Colonic mucosa (tissue), 4 donors: ENCODE results near the gene LPXN. TPM values are rescaled to one million over a fixed set of nuclear protein-coding genes. Genes with fewer than 3 reads are reported as not detected.

ENCODE experiments used
- DNase-seq: peaks from one replicate; pipeline ENCODE4 v3.0.0-alpha.2; 2020
- H3K27ac ChIP-seq: fragments of 200-600 bp; one replicate; pipeline ENCODE4 v1.8.0; 2021
- H3K27me3 ChIP-seq: fragments of 200-600 bp; one replicate; pipeline ENCODE4 v1.8.0; 2021
- H3K36me3 ChIP-seq: fragments of 200-600 bp; one replicate; pipeline ENCODE4 v1.8.0; 2021
- H3K4me1 ChIP-seq: fragments of 200-600 bp; one replicate; pipeline ENCODE4 v1.8.0; 2021; ENCODE audit warnings: mild to moderate bottlenecking
- H3K4me3 ChIP-seq: fragments of 200-600 bp; one replicate; pipeline ENCODE4 v1.8.0; 2021
- H3K9ac ChIP-seq, 2 donors: one replicate each; pipeline ENCODE4 v1.7.0; 2013; ENCODE audit warnings: control low read depth in 2 of 2, low read depth in 2 of 2, low read length in 2 of 2
- H3K9me3 ChIP-seq: fragments of 200-600 bp; one replicate; pipeline ENCODE4 v1.8.0; 2021
- intact Hi-C: fragments of 100-400 bp; cut with DNase I; formaldehyde crosslinking; loops from one replicate; pipeline ENCODE4 v1.14.1; 2022
- total RNA-seq, 2 donors: library from RNA; stranded (reverse); fragmentation: NEBNext Ultra II Directional in 1 of 2; extraction: Animal tissue kit (Norgen Biotek cat#: 25700) in 1 of 2; gene quantifications; one replicate each; pipeline ENCODE4 v1.2.1, GENCODE V29; 2021
- TF ChIP-seq, protein P1 (sequence below): fragments of 200-600 bp; IDR thresholded peaks from one replicate; pipeline ENCODE4 v1.8.0; 2022; ENCODE audit warnings: antibody characterized with exemption, mild to moderate bottlenecking
- donor health status: healthy.
- donor health status: DM: no; HTN: no; CAD: no.
- donor health status: DM: no; HTN: no; CAD: no.

The LPXN gene
- total RNA-seq, 2 donors from 2014 or later: 7.8 to 10.0 TPM

DNA sequence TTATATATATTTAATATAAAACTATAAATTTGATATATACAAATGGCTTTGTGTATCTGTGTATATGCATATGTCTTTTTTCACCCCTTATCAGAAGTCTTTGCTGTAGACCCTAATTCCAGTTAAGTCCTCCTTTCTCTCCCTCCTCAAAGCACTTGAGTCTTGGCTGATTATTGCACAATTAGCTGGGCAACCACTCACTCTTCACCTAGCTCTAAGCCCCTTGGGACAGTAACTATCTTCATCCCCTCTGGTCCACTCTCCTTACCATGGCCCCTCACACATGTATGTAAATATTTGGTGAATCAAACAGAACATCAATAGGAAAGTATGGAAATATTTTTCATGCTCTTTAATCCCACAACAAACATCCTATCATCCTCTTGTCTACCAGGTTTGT is 66.8 kb downstream of the LPXN start:
- Histone ChIP-seq H3K9me3 (no peaks in the 10 kb centered on the region), H3K27ac (no peak overlapping the region), H3K4me1 (no peaks in the 10 kb centered on the region), H3K36me3 (no peaks in the 10 kb centered on the region), H3K4me3 (no peak overlapping the region), H3K9ac (no peak overlapping the region), H3K27me3 (no peaks in the 10 kb centered on the region)
- DNase-seq: no peak
- intact Hi-C loops: no loop called here
- TF ChIP-seq, protein P1, sequence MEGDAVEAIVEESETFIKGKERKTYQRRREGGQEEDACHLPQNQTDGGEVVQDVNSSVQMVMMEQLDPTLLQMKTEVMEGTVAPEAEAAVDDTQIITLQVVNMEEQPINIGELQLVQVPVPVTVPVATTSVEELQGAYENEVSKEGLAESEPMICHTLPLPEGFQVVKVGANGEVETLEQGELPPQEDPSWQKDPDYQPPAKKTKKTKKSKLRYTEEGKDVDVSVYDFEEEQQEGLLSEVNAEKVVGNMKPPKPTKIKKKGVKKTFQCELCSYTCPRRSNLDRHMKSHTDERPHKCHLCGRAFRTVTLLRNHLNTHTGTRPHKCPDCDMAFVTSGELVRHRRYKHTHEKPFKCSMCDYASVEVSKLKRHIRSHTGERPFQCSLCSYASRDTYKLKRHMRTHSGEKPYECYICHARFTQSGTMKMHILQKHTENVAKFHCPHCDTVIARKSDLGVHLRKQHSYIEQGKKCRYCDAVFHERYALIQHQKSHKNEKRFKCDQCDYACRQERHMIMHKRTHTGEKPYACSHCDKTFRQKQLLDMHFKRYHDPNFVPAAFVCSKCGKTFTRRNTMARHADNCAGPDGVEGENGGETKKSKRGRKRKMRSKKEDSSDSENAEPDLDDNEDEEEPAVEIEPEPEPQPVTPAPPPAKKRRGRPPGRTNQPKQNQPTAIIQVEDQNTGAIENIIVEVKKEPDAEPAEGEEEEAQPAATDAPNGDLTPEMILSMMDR: no peak

DNA sequence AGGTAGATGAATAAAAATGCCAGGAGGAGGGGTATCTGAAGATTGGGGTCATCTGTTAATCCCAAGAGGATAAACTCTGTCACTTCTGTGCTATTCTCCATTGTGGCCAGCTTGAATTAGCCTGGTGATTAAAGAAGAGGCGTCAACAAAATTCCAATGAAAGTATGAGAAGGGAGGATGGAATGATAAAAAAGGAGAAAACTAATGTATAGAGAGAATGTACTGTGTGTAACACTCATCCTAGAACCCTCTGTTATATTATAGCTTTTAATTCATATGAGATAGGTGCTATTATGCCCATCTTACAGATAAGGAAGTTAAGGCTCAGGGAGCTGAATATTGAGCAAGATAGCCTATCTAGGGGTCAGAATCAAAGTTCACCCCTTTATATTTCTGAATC is 67.7 kb downstream of the LPXN start, which contains the start of gene OR5B21:
OR5B21 (minus strand) TSS at position 101 of the 400 bp plus-strand sequence; CDS start at position 101, 0 bp downstream.
- no peak within 1 kb of the TSS for H3K4me3 ChIP-seq
- no peaks in the 10 kb centered on the region for H3K36me3 ChIP-seq
- no peaks in the 10 kb centered on the region for H3K9me3 ChIP-seq
- no peak for DNase-seq
- H3K9ac ChIP-seq: no peak within 1 kb of the TSS
- intact Hi-C loops: no loop called here
- no peaks in the 10 kb centered on the region for H3K27me3 ChIP-seq
- TF ChIP-seq, protein P1: no peak
- no peaks in the 10 kb centered on the region for H3K4me1 ChIP-seq
- H3K27ac ChIP-seq: no peak within 1 kb of the TSS

DNA sequence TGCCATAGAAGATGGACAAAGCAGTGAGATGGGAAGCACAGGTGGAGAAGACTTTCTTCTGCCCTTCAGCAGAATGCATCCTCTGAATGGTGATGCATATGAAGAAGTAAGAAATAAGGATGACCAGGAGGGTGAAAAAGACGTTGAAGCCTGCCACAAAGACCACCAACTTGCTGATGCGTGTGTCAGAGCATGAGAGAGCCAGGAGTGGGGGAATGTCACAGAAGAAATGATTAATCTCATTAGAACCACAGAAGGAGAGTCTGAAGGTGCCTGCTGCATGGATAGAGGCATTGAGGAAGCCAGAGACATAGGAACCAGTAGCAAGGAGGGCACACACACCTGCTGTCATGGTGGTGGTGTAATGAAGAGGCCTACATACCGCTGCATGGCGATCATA is 68.3 kb downstream of the LPXN start:
- no peak overlapping the region for H3K4me3 ChIP-seq
- no peaks in the 10 kb centered on the region for H3K36me3 ChIP-seq
- intact Hi-C loops: no loop called here

DNA sequence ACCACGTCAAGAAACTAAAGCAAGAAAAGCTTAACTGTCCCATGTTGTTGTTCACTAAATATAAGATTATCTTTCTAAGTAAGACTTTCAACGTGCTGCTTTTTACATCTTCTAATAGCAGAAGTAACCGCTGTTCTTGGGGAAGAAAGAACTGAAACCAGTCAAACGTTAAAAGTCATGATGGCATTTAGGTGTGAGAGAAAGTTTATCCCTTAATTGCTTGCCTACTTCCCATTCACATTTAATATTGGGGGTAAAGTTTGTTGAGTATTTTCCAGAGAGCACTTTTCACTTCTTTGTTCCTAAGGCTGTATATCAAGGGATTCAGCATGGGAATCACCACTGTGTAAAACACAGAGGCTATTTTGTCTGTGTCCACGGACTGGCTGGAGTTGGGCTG is 68.7 kb downstream of the LPXN start:
- intact Hi-C loops: no loop called here
- H3K27me3 ChIP-seq: no peaks in the 10 kb centered on the region
- no peak overlapping the region for H3K27ac ChIP-seq
- H3K4me3 ChIP-seq: no peak overlapping the region
- DNase-seq: no peak
- TF ChIP-seq, protein P1: no peak
- H3K9ac ChIP-seq: no peak overlapping the region
- no peaks in the 10 kb centered on the region for H3K9me3 ChIP-seq
- no peaks in the 10 kb centered on the region for H3K36me3 ChIP-seq
- H3K4me1 ChIP-seq: no peaks in the 10 kb centered on the region

More for the DNA sequence above, 68.3 kb downstream of the LPXN start:
- no peak for DNase-seq
- H3K27ac ChIP-seq: no peak overlapping the region
- H3K9ac ChIP-seq: no peak overlapping the region
- H3K9me3 ChIP-seq: no peaks in the 10 kb centered on the region
- TF ChIP-seq, protein P1: no peak
- H3K27me3 ChIP-seq: no peaks in the 10 kb centered on the region
- H3K4me1 ChIP-seq: no peaks in the 10 kb centered on the region

DNA sequence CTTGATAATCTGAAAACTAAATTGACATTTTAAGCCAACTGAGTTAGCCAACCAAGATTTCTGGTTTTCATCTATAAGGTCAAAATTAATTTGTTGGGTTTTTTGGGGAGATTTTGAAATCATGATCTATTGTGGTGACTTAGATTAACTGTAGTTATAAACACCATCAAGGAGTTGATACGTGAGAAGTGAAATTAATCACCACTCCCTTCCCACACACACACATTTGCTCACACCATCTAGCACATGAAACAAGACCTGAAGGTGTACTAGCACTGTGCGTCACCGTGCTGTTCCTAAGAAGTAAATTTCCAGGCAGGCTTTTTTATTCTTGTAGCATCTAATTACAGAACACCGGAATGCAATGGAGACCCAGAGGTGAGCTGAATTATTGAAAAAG is 69.8 kb downstream of the LPXN start:
- intact Hi-C loops: no loop called here
- Histone ChIP-seq H3K4me1 (no peaks in the 10 kb centered on the region), H3K4me3 (no peak overlapping the region), H3K36me3 (no peaks in the 10 kb centered on the region), H3K9ac (no peak overlapping the region), H3K27me3 (no peaks in the 10 kb centered on the region), H3K27ac (no peak overlapping the region), H3K9me3 (no peaks in the 10 kb centered on the region)
- TF ChIP-seq, protein P1: no peak
- DNase-seq: no peak
